CD4-positive, alpha-beta T cell treated with Interferon gamma for 1 hour (primary cell): Measurements from ENCODE around the gene NADSYN1.
"Not testable (repeated sequence)": the region's sequence is repeated elsewhere in the genome, so short reads cannot be mapped to it uniquely, and the experiment has no call there.

ENCODE experiments used
- DNase-seq: peaks from one replicate; pipeline ENCODE4 v3.0.0-alpha.2; 2020

NADSYN1 gene

GRCh38 chr11:71495286-71496230 lies 42.6 kb downstream of the NADSYN1 start:
- DNase-seq, result no peak

- DNase-seq, result no peak
Observed at GRCh38 chr11:71496421-71496820, 43.4 kb downstream of the NADSYN1 start.

- DNase-seq, result no peak
Observed at GRCh38 chr11:71498091-71498490, 45.1 kb downstream of the NADSYN1 start.

GRCh38 chr11:71499125-71499524 lies 46.1 kb downstream of the NADSYN1 start:
- DNase-seq, result no peak

- DNase-seq, result no peak
Observed at GRCh38 chr11:71499546-71499945, 46.5 kb downstream of the NADSYN1 start.

GRCh38 chr11:71500601-71501021 lies 47.6 kb downstream of the NADSYN1 start:
- no peak for DNase-seq

GRCh38 chr11:71501071-71501985 lies 48.3 kb downstream of the NADSYN1 start:
- no peak for DNase-seq

- DNase-seq, result no peak
Observed at GRCh38 chr11:71502026-71502425, 49.0 kb downstream of the NADSYN1 start.

- DNase-seq, result no peak
Observed at GRCh38 chr11:71502871-71503435, 50.0 kb downstream of the NADSYN1 start.

- no peak for DNase-seq
Observed at GRCh38 chr11:71504531-71504930, 51.5 kb downstream of the NADSYN1 start.

- no peak for DNase-seq
Observed at GRCh38 chr11:71505001-71505400, 52.0 kb downstream of the NADSYN1 start.

GRCh38 chr11:71505781-71506180 lies 52.8 kb downstream of the NADSYN1 start:
- DNase-seq, result no peak

GRCh38 chr11:71507102-71507501 lies 54.1 kb downstream of the NADSYN1 start:
- no peak for DNase-seq

- DNase-seq, result no peak
Observed at GRCh38 chr11:71518506-71519471, 65.8 kb downstream of the NADSYN1 start.

- no peak for DNase-seq
Observed at GRCh38 chr11:71519546-71519945, 66.5 kb downstream of the NADSYN1 start.

GRCh38 chr11:71525188-71525937 lies 72.4 kb downstream of the NADSYN1 start:
- DNase-seq, result no peak

GRCh38 chr11:71525938-71526495 lies 73.0 kb downstream of the NADSYN1 start:
- DNase-seq, result no peak

- not testable (repeated sequence) for DNase-seq
Observed at GRCh38 chr11:71526796-71527575, 74.0 kb downstream of the NADSYN1 start, which contains the start of gene KRTAP5-7. TSS of gene KRTAP5-7 (plus strand) at chr11:71527267. CDS start at chr11:71527301, 34 bp downstream.

- no peak for DNase-seq
Observed at GRCh38 chr11:71527576-71528210, 74.7 kb downstream of the NADSYN1 start.
